8988T (cell line): ENCODE data around the gene NDUFB5.
A peak's percentile ranks its signal among the peaks of the same experiment; 100 is the strongest.
"Not testable (repeated sequence)": the region's sequence is repeated elsewhere in the genome, so short reads cannot be mapped to it uniquely, and the experiment has no call there.

Experiments used
- DNase-seq: peaks from one replicate; pipeline ENCODE4 v3.0.0; 2011

The NDUFB5 gene

DNA sequence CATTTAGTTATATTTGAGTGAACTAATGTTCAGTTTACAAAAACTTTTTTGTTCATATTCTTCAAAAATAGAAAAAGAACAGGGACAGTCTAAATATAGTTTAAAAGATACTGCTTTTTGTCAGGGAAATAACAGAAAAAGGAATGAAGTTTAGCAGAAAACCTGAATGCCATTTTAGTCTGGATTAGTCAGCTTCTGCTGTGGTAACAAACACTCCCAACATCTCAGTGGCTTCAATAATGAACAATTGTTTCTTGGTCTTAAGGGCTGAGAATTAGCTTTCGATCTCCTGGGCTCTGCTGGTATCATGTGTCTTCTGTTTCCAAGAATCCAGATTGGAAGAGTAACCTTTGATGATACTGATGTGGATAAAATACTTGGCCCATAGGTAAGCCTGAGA, 35.9 kb downstream of the NDUFB5 start:
- DNase-seq = no peak

DNA sequence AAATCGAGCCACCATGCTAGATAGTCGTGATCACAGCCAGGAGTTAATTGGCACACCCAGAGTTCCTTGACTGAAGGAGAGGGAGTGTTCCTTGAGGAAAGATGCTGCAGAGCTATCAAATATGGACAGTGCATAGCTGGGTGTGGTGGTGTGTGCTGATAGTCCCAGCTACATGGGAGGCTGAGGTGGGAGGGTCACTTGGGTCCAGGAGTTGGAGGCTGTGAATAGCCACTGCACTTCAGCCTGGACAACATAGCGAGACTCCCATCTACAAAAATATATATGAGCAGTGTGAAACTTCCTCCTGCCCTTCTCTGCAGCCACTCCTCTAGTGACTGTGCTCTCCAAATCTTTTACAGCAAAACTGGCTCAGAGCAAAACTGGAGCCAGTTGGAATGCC, 38.3 kb downstream of the NDUFB5 start:
- no peak for DNase-seq

DNA sequence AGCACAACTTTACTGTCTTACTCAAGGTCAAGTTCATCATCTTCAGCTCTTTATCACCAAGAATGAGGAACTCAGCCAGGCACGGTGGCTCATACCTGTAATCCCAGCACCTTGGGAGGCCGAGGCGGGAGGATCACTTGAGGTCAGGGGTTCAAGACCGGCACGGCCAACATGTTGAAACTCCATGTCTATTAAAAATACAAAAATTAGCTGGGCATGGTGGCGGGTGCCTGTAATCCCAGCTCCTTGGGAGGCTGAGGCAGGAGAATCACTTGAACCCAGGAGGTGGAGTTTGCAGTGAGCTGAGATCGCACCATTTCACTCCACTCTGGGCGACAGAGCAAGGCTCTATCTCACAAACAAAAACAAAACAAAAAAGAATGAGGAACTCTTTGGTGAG, 39.2 kb downstream of the NDUFB5 start:
- DNase-seq = not testable (repeated sequence)

DNA sequence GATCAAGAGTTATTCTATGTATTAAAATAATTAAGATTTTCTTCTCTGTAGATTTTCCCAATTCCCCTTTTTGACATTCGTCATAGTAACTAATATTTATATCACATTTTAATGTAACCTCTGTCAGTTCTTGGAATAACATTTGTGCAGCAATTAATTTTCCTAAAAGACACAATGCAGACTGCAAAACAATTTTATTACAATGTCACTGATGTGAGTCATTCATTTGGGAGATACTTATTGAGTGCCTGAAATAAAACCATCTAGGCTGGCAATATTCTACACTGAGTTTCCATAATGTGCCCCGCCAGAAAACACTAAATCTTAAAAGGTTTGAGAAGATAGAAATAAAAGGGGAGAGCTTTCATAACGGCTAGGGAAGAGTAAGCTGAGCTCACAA, 41.6 kb downstream of the NDUFB5 start:
- DNase-seq = no peak

DNA sequence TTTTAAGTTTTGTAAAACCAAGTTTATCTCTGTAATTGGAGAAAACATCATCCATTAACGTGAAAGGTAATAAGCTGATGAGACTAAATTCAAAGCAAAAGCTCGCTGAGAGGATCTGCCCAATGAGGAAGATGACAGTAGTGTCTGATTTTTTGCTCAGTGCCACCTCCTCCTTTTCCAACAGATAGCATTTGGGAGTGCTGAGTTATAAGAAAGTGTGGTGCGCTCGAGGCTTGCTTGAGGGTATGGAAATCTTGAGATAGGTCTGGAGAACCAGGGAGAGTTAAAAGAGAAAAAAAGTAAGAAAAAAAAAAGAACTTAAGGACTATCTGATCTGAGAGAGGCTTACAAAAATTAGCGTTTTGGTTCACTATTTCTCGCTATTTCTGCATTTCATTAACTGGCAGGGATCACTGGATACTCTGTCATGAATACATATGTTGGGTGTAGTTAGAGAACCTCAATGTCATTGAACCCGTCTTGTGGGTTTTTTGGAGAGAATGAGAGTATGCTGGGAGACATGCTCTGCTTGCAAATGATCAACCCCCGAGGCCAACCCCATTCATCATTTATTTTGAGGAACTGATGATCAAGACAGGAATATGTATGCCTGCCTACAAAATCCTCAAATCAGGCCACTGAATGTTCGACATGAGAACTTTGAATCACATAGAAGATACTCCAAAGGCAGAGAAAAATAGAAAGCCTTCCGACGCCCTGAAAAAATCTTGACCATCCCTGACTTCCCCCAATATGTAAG, 47.3 kb downstream of the NDUFB5 start:
- no peak for DNase-seq

DNA sequence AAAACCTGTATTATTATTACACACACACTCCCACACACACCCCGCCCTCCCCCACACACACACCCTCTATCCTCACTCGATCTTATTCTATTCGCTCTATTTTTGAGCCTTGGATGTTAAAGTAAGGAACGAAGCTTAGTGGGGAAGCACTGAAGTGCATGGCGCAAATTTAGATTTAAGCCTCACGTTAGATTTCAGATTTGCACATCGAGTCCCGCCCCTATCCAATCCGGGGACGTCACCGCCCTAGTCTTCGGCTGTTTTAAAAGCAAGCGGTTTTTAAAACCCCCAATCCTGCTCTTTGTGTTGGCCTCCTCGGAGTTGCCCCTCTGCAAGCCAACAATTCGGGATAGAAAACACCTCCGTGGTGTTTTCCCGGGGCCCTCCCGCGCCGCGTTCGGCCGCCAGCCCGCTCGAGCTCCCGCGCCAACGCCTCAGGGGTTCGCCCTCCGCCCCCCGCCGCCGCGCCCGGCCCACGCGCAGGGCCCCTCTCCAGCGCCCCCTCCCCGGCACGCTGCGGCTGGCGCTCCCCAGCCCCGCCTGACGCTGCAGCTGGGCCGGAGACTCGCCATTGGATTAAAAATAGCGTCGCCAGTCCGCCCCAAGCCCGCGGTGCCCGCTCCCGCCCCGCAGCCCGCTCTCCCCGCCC, 48.0 kb downstream of the NDUFB5 start, which contains the start of gene USP13:
TSS of gene USP13 (plus strand) at position 594 of the 649 bp plus-strand sequence. CDS start 186 bp downstream, outside the sequence.
- peak; percentile 72 for DNase-seq

DNA sequence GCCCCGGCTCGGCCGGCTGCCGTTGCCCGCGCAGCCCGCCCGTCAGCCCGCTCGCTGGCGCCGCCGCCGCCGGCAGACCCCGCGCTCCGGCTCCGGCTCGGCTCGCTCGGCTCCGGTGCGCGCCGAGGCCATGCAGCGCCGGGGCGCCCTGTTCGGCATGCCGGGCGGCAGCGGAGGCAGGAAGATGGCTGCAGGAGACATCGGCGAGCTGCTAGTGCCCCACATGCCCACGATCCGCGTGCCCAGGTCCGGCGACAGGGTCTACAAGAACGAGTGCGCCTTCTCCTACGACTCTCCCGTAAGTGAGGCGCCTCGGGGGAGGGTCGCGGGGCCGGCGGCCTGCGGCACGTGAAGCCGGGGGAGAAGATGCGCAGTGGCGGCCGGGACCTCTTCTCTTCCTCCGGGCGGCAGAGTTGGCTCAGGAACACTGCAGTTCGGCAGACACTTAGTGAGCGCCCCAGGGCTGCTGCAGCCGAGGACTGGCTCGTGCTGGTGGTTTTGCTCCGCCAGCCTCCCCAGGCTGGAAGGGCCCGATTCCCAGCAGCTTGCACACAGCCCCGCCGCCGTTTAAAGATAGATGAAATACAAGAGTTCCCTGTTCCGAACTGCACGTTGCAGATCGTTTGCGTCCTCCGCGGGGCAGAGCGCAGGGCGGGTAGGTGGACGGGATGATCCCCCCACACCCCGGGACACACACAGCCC, 48.7 kb downstream of the NDUFB5 start:
- peak; percentile 56 for DNase-seq

DNA sequence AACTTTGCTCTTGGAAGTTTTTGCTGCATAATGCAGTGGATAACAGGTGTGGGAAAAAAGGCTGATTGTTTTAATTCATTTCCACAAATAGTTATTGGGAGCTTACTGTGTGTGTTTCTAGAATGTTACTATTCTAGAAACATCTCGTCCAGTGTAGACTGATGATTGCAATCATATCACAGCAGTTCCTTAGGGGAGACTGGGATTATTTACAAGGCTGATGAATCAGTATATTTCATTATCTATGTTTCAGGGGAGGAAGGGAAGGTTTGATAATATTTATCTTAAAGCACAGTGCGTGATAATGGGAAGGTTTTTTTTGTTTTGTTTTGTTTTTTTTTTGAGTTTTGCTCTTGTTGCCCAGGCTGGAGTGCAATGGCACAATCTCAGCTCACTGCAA, 50.6 kb downstream of the NDUFB5 start:
- no peak for DNase-seq

DNA sequence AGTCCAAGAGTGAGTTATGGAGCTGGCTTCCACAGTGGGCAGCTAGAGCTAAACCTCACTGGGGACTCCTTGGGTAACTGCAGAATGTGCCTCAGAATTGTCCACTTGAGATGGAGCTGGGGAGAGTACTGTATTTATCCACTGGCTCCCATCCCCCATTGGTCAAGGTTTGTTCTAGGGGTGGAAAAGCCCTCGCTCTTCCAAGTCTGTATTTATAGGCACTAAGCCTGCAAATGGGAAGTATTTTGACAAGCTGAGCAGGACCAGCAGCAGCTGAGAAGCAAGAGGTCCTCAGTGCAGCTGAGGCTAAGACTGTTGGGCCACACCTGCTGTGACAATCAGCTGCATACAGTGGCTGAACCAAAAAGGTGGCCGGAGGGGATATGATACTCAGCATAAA, 54.0 kb downstream of the NDUFB5 start:
- DNase-seq = no peak

DNA sequence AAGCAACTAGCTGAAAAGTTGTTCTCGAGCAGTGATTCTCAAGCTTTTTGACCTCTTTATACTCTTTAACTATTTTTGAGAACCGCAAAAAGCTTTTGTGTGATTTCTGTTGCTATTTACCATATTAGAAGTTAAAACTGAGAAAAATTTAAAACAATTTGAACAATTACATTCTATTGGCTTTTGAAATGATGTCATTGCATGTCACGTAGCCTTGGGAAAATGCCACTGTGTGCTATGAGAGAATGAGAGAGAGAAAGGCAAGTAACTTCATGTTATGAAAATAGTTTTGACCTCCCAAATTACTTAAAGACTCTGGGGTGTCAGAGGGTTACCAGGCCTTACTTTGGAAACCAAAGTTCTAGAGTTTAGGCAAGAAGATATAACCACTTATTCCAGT, 56.3 kb downstream of the NDUFB5 start:
- DNase-seq = no peak

DNA sequence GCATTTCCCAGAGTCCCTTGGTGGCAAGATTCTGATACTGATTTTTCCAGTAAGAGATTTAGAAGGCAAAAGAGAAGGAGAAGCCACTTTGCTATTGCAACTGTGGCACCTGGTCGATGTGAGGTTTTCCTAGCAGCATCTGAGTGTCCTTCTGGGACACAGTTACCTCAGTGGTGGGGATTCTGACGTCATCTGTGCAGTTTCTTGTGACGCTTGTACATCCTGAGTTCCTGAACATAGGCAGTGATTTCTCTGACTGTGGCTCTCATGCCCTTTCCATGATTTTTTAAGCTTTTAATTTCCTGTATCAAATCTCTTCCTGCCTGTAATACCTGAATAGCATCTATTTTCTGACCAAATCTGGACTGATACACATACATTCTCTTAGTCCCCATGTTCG, 57.2 kb downstream of the NDUFB5 start:
- DNase-seq = no peak

DNA sequence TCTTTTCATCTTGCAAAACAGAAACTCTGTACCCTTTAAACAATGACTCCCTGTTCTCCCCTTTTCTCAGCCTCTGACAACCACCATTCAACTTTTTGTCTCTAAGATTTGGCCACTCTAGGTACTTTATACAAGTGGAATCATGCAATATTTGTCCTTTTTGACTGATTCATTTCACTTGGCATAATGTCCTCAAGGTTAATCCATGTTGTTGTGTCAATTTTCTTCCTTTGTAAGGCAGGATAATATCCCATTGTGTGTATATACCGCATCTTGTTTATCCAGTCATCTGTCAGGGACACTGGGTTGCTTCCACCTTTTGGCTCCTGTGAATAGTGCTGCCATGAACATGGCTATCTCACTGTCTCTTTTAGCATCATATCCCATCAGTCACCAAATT, 58.5 kb downstream of the NDUFB5 start:
- DNase-seq = no peak

DNA sequence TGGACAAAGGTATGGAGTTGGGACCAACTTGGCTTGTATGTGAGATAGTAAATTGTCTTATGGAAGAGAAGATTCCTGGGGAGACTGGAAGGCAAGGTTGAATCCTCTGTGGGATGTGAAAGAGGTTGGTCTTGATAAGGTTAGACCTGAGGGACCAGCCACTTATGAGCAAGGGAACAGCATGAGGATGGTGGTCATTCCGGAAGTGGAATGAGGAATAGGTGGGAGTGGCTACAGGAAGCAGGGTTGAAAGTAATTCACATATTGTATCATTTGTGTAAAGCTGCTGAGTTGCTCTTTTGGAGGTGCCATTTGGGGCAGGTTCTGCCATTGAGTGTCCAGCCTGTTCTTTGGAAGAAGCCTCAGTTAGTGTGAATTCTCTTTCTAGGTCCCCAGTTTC, 61.4 kb downstream of the NDUFB5 start:
- no peak for DNase-seq

DNA sequence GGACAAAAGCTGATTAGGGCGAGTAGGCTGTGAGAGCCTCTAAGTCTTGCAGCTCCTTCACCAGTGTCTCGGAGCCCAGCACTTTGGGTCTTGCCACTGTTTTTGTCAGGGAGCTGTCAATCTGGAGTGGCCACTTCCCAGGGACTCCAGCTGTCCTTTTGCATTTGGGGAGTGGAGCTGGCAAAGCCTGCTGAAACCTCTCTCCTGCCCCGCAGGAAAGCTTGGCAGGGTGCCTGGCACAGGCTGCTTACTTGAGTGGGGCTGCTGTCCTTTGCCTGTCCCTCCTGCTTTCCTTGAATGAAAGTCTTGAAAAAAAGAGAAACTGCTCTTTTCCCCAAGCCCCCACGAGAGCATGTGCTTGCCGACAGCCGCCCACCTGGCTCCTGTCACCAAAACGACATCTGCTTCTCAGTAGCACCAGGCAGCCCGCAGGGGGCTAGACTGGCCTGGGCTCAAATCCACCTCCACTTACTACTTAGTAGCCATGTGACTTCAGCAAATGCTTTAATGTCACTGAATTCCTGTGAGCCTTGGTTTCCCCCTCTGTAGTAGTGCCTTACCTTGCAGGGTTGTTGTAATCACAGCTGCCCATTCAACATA, 61.9 kb downstream of the NDUFB5 start:
- no peak for DNase-seq

DNA sequence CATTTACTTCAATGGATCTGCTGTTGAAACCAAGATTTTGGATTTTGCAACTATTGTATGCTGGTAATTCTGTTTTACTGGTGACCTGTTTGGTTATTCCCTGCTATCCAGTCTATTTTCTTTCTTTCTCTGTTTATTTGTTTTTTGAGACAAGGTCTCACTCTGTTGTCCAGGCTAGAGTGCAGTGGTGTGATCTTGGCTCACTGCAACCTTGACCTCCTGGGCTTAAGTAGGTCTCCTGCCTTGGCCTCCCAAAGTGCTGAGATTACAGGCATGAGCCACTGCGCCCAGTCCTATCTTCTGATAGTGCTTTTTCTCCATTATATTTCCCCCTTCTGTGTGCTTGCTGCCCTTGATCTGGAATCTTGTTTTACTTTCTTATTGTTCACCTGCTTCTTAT, 63.8 kb downstream of the NDUFB5 start:
- no peak for DNase-seq

DNA sequence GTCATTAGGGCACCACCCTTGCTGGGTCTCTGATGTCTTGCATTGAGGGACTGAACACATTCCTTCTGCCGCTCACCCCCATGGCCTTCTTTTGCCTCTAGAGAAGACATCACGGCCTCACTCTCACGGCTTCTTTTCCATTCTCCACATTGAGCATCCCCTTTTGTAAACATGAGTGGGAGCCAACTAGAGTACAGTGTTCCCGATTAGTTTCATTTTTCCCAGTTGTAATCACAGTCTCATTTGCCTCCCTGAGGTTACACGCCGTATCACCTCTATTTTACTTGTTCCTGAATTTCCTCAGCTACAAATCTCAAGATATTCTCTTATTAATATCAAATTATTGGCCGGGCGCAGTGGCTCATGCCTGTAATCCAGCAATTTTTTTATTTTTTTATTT, 65.7 kb downstream of the NDUFB5 start:
- no peak for DNase-seq

DNA sequence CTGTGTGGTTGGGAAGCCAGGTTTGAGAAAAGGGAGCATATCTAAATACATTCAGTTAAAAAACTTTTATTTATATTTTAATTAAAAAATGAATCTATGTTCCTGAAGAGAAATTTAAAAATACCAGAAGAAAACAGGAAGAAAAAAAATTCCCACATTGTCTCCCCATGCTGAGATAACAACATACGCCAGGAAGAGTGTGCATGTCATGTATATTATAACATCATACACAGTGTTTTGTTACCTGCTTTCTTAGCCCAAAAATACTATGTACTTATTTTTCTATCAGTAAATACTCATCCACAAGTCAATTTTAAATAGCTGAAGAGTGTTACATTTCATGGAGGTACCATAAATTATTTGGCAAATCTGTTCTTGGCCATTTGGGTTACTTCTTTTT, 66.7 kb downstream of the NDUFB5 start:
- no peak for DNase-seq

DNA sequence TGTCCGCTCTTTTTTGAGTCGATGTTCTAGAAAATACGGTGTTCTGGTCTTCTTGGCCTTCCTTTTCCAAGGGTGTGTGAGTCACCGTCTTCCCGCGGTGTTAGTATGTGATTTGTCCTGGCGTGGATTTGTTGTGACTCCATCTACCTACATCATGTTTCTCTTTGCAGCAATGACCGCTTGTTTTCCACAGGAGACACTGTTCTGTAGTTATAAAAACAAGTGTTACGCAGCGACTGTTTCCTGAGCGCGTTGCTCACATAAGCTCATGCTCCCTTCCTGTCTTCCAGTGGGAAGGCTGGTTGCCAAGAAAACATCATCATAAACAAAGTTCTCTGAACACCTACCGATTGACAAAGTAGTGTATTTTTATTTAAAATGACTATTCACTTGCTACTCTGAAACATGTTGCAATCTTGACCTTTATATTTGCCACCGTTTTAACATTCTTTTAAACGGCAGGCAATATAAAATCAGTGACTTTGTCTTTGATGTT, 67.2 kb downstream of the NDUFB5 start:
- DNase-seq = no peak

DNA sequence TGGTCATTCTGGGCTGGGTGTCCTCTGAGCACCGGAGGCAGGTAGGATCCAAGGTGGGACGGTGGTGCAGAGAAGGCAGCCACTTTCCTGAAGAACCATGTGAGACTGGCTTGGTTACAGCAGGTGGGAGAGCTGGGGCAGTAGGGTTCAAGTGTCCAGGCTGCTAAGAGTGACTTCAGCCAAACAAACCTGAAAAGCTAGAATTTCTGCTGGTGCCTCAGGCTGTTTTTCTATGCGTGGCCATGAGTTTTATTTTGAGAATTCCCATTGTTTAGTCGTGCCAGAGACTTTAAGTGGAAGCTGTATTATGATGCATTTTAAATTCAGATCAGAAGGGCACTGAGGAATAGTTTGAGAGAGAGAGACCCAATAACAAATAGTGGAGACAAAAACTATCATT, 68.3 kb downstream of the NDUFB5 start:
- DNase-seq = no peak

DNA sequence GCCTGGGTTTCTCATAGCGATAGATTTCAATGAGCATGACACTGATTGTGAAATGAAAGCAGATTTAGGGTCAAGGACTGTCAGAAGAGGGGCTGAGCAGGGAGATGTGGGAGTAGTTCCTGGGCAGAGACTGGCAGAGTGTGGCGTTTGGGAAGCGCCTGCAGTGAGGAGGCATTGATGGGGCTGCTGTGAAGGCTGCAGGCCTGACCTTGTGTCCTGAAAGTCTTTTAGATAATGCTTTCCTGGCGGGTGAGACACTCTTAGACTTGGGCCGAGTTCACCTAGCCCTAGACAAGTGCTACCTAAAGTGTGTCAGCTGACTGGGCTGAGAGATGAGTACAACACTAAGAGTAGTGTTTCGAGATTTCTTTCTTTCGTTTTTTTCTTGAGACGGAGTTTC, 68.9 kb downstream of the NDUFB5 start:
- no peak for DNase-seq

DNA sequence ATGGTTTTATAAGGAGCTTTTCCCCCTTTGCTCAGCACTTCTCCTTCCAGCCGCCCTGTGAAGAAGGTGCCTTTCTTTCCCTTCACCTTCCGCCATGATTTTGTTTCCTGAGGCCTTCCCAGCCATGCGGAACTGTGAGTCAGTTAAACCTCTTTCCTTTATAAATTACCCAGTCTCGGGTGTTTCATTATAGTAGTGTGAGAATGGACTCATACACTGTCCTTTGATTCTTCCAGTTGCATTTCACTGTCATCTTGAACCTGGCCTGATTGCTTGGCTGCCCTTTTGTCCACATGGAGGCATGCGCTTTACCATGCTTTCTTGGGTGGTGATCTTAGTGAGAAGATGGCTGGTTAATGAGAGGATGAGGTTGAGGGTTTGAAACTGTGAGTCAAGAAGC, 71.5 kb downstream of the NDUFB5 start:
- no peak for DNase-seq
